HG02981 (cell line): ENCODE data around the gene GIN1.
"Not testable (repeated sequence)": the region's sequence is repeated elsewhere in the genome, so short reads cannot be mapped to it uniquely, and the experiment has no call there.

Experiments used
- ATAC-seq: cut with Tn5 transposase; IDR thresholded peaks from one replicate; pipeline ENCODE4 v1.9.1; 2021; ENCODE audit warnings: mild to moderate bottlenecking, moderate library complexity; ENCODE audit not compliant: unreplicated experiment

GIN1 gene

GRCh38 chr5:103119765-103120606 lies at the start of gene GIN1, which contains the start of gene PPIP5K2:
Gene GIN1, minus strand, starts transcription at chr5:103120138. Its CDS starts 11,431 bp downstream, at chr5:103108707.
Gene PPIP5K2, plus strand, starts transcription at chr5:103120301. Its CDS starts 9,289 bp downstream, at chr5:103129590.
- peak; percentile 88 for ATAC-seq

GRCh38 chr5:103166706-103167105 lies 46.8 kb upstream of the GIN1 start:
- ATAC-seq = no peak

GRCh38 chr5:103151156-103151555 lies 31.2 kb upstream of the GIN1 start:
- ATAC-seq = no peak

- ATAC-seq = no peak
These were observed 28.3 kb upstream of the GIN1 start for GRCh38 chr5:103148213-103148612.

GRCh38 chr5:103145196-103145595 lies 25.3 kb upstream of the GIN1 start:
- ATAC-seq = no peak

- ATAC-seq = not testable (repeated sequence)
These were observed 22.2 kb upstream of the GIN1 start for GRCh38 chr5:103142132-103142531.

- ATAC-seq = peak; percentile 99
These were observed 19.4 kb upstream of the GIN1 start for GRCh38 chr5:103139264-103139865.

GRCh38 chr5:103138202-103138690 lies 18.3 kb upstream of the GIN1 start:
- no peak for ATAC-seq

- no peak for ATAC-seq
These were observed 15.5 kb upstream of the GIN1 start for GRCh38 chr5:103135461-103135860.

- no peak for ATAC-seq
These were observed 13.3 kb upstream of the GIN1 start for GRCh38 chr5:103133231-103133630.

GRCh38 chr5:103132684-103133083 lies 12.7 kb upstream of the GIN1 start:
- ATAC-seq = no peak

- no peak for ATAC-seq
These were observed 8.3 kb upstream of the GIN1 start for GRCh38 chr5:103128202-103128601.

GRCh38 chr5:103127292-103127817 lies 7.4 kb upstream of the GIN1 start:
- no peak for ATAC-seq

GRCh38 chr5:103126557-103126956 lies 6.6 kb upstream of the GIN1 start:
- ATAC-seq = no peak

GRCh38 chr5:103122242-103122641 lies 2.3 kb upstream of the GIN1 start:
- no peak for ATAC-seq

GRCh38 chr5:103120607-103121200 lies 766 bp upstream of the GIN1 start:
- no peak for ATAC-seq

- ATAC-seq = no peak
These were observed 721 bp downstream of the GIN1 start for GRCh38 chr5:103119070-103119764.

- no peak for ATAC-seq
These were observed 2.4 kb downstream of the GIN1 start for GRCh38 chr5:103117471-103117991.

GRCh38 chr5:103114440-103114839 lies 5.5 kb downstream of the GIN1 start:
- no peak for ATAC-seq

- ATAC-seq = no peak
These were observed 7.0 kb downstream of the GIN1 start for GRCh38 chr5:103112910-103113309.

- ATAC-seq = peak; percentile 45
These were observed 8.5 kb downstream of the GIN1 start for GRCh38 chr5:103111468-103111867.
